Bronchial epithelial cell (primary cell): ENCODE measurements around the gene LIPT2. TPM values are rescaled to one million over a fixed set of nuclear protein-coding genes. Genes with fewer than 3 reads are reported as not detected.

Experiments used
- DNase-seq: peaks from one replicate; pipeline ENCODE4 v3.0.0-alpha.2; 2010; ENCODE audit warnings: low read depth
- FAIRE-seq: peaks from 2 replicates; lab custom pipeline; 2011; peaks lifted over from hg19 to GRCh38; lab: Jason Lieb, UNC
- H3K27me3 ChIP-seq: 2 replicates; pipeline ENCODE4 v1.5.1; 2011; ENCODE audit warnings: low read length; ENCODE audit not compliant: control insufficient read depth, insufficient read depth
- H3K36me3 ChIP-seq: 2 replicates; pipeline ENCODE4 v1.5.1; 2011; ENCODE audit warnings: low read length; ENCODE audit not compliant: control insufficient read depth, insufficient read depth
- H3K4me3 ChIP-seq: 2 replicates; pipeline ENCODE4 v1.5.1; 2011; ENCODE audit warnings: mild to moderate bottlenecking, low read depth, low read length, control low read depth
- CTCF ChIP-seq: IDR thresholded peaks from 2 replicates; pipeline ENCODE4 v1.5.1; 2011; ENCODE audit warnings: mild to moderate bottlenecking, moderate library complexity, low read length, control low read depth, inconsistent platforms; ENCODE audit not compliant: insufficient read depth, severe bottlenecking
- total RNA-seq: library from RNA; depleted of rRNA; stranded (reverse); fragments of >200 nt; gene quantifications from 2 replicates; pipeline ENCODE4 v1.2.1, GENCODE V29; 2014

LIPT2 gene
- total RNA-seq, 1 donor from 2014 or later: 2.6 TPM

- Histone ChIP-seq H3K27me3 (no peaks in the 10 kb centered on the region), H3K4me3 (peak overlapping the region; percentile 70), H3K36me3 (no peaks in the 10 kb centered on the region)
- DNase-seq (peak; percentile 97), FAIRE-seq (no peak)
- no peak for TF ChIP-seq CTCF
Measured at GRCh38 chr11:74493791-74494630, 487 bp upstream of the LIPT2 start.

GRCh38 chr11:74492084-74492483 lies 1.4 kb downstream of the LIPT2 start:
- FAIRE-seq: no peak
- TF ChIP-seq CTCF: no peak
- Histone ChIP-seq H3K4me3 (no peak overlapping the region), H3K36me3 (no peaks in the 10 kb centered on the region), H3K27me3 (no peaks in the 10 kb centered on the region)
- no peak for DNase-seq

- TF ChIP-seq CTCF: no peak
- H3K4me3 ChIP-seq: no peak overlapping the region
Measured at GRCh38 chr11:74490941-74491340, 2.6 kb downstream of the LIPT2 start.

GRCh38 chr11:74487875-74488274 lies 5.6 kb downstream of the LIPT2 start:
- peak; percentile 28 for DNase-seq
- TF ChIP-seq CTCF: peak; percentile 18
- Histone ChIP-seq H3K27me3 (no peaks in the 10 kb centered on the region), H3K4me3 (no peak overlapping the region), H3K36me3 (no peaks in the 10 kb centered on the region)
- no peak for FAIRE-seq

More at GRCh38 chr11:74490941-74491340, 2.6 kb downstream of the LIPT2 start:
- DNase-seq (no peak), FAIRE-seq (no peak)
- Histone ChIP-seq H3K27me3 (no peaks in the 10 kb centered on the region), H3K36me3 (no peaks in the 10 kb centered on the region)

GRCh38 chr11:74485868-74486267 lies 7.7 kb downstream of the LIPT2 start:
- Histone ChIP-seq H3K36me3 (no peaks in the 10 kb centered on the region), H3K4me3 (no peak overlapping the region), H3K27me3 (no peaks in the 10 kb centered on the region)
- FAIRE-seq (no peak), DNase-seq (no peak)
- no peak for TF ChIP-seq CTCF
